Neural cell (in vitro differentiated cells): ENCODE data around the gene SYPL2. TPM values are rescaled to one million over a fixed set of nuclear protein-coding genes. Genes with fewer than 3 reads are reported as not detected.

Experiments used
- H2AFZ ChIP-seq: fragments of 200-600, 300-800 bp; sonication (generic), shearing (Covaris generic); 2 replicates; pipeline ENCODE4 v1.6.0; 2014; ENCODE audit warnings: low read depth, mild to moderate bottlenecking, antibody characterized with exemption, low read length, moderate library complexity
- H3F3A ChIP-seq: fragments of 200-600 bp; shearing (Covaris generic); 2 replicates; pipeline ENCODE4 v1.6.1; 2016; ENCODE audit warnings: mild to moderate bottlenecking, moderate library complexity, mixed read lengths, antibody characterized with exemption, low read length; ENCODE audit not compliant: insufficient read depth, poor library complexity, severe bottlenecking
- H3K27ac ChIP-seq: fragments of 200-600, 300-800 bp; sonication (generic), shearing (Covaris generic); 2 replicates; pipeline ENCODE4 v1.5.1; 2014; ENCODE audit warnings: mild to moderate bottlenecking, low read length, moderate library complexity
- H3K27me3 ChIP-seq: fragments of 300-800, 200-600 bp; sonication (generic), shearing (Covaris generic); 2 replicates; pipeline ENCODE4 v1.6.0; 2014; ENCODE audit warnings: mild to moderate bottlenecking, low read depth, low read length, moderate library complexity; ENCODE audit not compliant: insufficient read depth
- H3K36me3 ChIP-seq: fragments of 300-800, 200-600 bp; sonication (generic), shearing (Covaris generic); 2 replicates; pipeline ENCODE4 v1.5.1; 2014; ENCODE audit warnings: mild to moderate bottlenecking, antibody characterized with exemption, low read length, moderate library complexity; ENCODE audit not compliant: insufficient read depth
- H3K4me2 ChIP-seq: fragments of 300-800, 200-600 bp; sonication (generic), shearing (Covaris generic); 2 replicates; pipeline ENCODE4 v1.6.0; 2014; ENCODE audit warnings: mild to moderate bottlenecking, low read length
- H3K4me3 ChIP-seq: fragments of 300-800, 200-600 bp; sonication (generic), shearing (Covaris generic); 2 replicates; pipeline ENCODE4 v1.5.1; 2014; ENCODE audit warnings: mild to moderate bottlenecking, low read length, moderate library complexity
- H3K79me2 ChIP-seq: fragments of 200-600 bp; shearing (Covaris generic); replicated peaks from 2 replicates; pipeline ENCODE4 v1.6.0; 2014; ENCODE audit warnings: mild to moderate bottlenecking, low read length, moderate library complexity; ENCODE audit not compliant: insufficient read depth
- H3K9ac ChIP-seq: fragments of 300-800, 200-600 bp; sonication (generic), shearing (Covaris generic); 2 replicates; pipeline ENCODE4 v1.6.1; 2016; ENCODE audit warnings: mild to moderate bottlenecking, low read length, mixed read lengths
- H3K9me2 ChIP-seq: fragments of 200-600 bp; shearing (Covaris generic); 2 replicates; pipeline ENCODE4 v1.6.1; 2016; ENCODE audit warnings: mild to moderate bottlenecking, low read length, mixed read lengths; ENCODE audit not compliant: insufficient read depth
- H3K9me3 ChIP-seq: fragments of 200-600, 300-800 bp; sonication (generic), shearing (Covaris generic); 2 replicates; pipeline ENCODE4 v1.6.1; 2016; ENCODE audit warnings: mild to moderate bottlenecking, mixed run types, low read length, moderate library complexity, mixed read lengths
- H4K20me1 ChIP-seq: fragments of 200-600 bp; shearing (Covaris generic); 2 replicates; pipeline ENCODE4 v1.6.1; 2016; ENCODE audit warnings: mild to moderate bottlenecking, mixed run types; ENCODE audit not compliant: insufficient read depth
- CTCF ChIP-seq: fragments of 450-650 bp; IDR thresholded peaks from 2 replicates; pipeline ENCODE4 v1.5.1; 2014; ENCODE audit warnings: antibody characterized with exemption, mild to moderate bottlenecking, moderate library complexity; ENCODE audit not compliant: poor library complexity, severe bottlenecking
- EP300 ChIP-seq: fragments of 450-650 bp; conservative IDR thresholded peaks from 2 replicates; pipeline ENCODE4 v1.6.1; 2014; ENCODE audit warnings: antibody characterized with exemption, mild to moderate bottlenecking, moderate library complexity; ENCODE audit not compliant: poor library complexity, severe bottlenecking
- EZH2 ChIP-seq: fragments of 200-600, 300-800 bp; shearing (Covaris generic), sonication (generic); IDR thresholded peaks from 2 replicates; pipeline ENCODE4 v1.6.1; 2014; ENCODE audit warnings: antibody characterized with exemption, low read length, borderline replicate concordance, mild to moderate bottlenecking; ENCODE audit not compliant: insufficient read depth, poor library complexity, severe bottlenecking
- MXI1 ChIP-seq: fragments of 450-650 bp; conservative IDR thresholded peaks from 2 replicates; pipeline ENCODE4 v1.6.1; 2014; ENCODE audit warnings: antibody characterized with exemption, mild to moderate bottlenecking; ENCODE audit not compliant: poor library complexity, severe bottlenecking
- POLR2AphosphoS5 ChIP-seq: IDR thresholded peaks from 2 replicates; pipeline ENCODE4 v1.6.1; 2012
- RAD21 ChIP-seq: fragments of 450-650 bp; conservative IDR thresholded peaks from 2 replicates; pipeline ENCODE4 v1.6.1; 2014; ENCODE audit warnings: antibody characterized with exemption, mild to moderate bottlenecking, moderate library complexity
- REST ChIP-seq: IDR thresholded peaks from 2 replicates; pipeline ENCODE4 v1.6.1; 2012; ENCODE audit warnings: borderline replicate concordance
- SMC3 ChIP-seq: fragments of 450-650 bp; conservative IDR thresholded peaks from 2 replicates; pipeline ENCODE4 v1.6.1; 2014; ENCODE audit warnings: antibody characterized with exemption, mild to moderate bottlenecking, moderate library complexity; ENCODE audit not compliant: poor library complexity
- TAF1 ChIP-seq: IDR thresholded peaks from 2 replicates; pipeline ENCODE4 v1.6.1; 2012; ENCODE audit warnings: low read depth
- polyA minus RNA-seq: library from RNA; depleted of rRNA, polyadenylated mRNA; stranded (reverse); fragments of >200 nt; gene quantifications from 2 replicates; pipeline ENCODE4 v1.2.3, GENCODE V29; 2014
- polyA plus RNA-seq: library from polyadenylated mRNA; depleted of rRNA; stranded (reverse); fragments of >200 nt; gene quantifications from 2 replicates; pipeline ENCODE4 v1.2.3, GENCODE V29; 2014

Gene SYPL2
- polyA plus RNA-seq = not detected in 2 replicates
- not detected in 2 replicates for polyA minus RNA-seq

GRCh38 chr1:109466452-109467300 is at the start of gene SYPL2:
SYPL2 (plus strand) TSS chr1:109466546; CDS start chr1:109466844, 298 bp downstream.
- TF ChIP-seq EZH2 (peak; percentile 53), POLR2AphosphoS5 (no peak), EP300 (no peak), CTCF (no peak), REST (no peak), MXI1 (no peak), RAD21 (no peak), SMC3 (no peak)
- Histone ChIP-seq H3K27me3 (peaks cover 84% of the 10 kb centered on the region), H3K27ac (no peak within 1 kb of the TSS)

GRCh38 chr1:109423498-109423897 is 42.8 kb upstream of the SYPL2 start:
- no peak overlapping the region for H3K4me3 ChIP-seq
- no peaks in the 10 kb centered on the region for H3K9me3 ChIP-seq
- H3K79me2 ChIP-seq = peaks cover 20% of the 10 kb centered on the region
- H2AFZ ChIP-seq = no peak overlapping the region
- H3K36me3 ChIP-seq = no peaks in the 10 kb centered on the region
- H3K27ac ChIP-seq = no peak overlapping the region
- H4K20me1 ChIP-seq = no peaks in the 10 kb centered on the region
- no peaks in the 10 kb centered on the region for H3F3A ChIP-seq
- no peaks in the 10 kb centered on the region for H3K9me2 ChIP-seq
- H3K9ac ChIP-seq = no peak overlapping the region
- H3K27me3 ChIP-seq = no peaks in the 10 kb centered on the region
- TF ChIP-seq SMC3 (no peak), REST (no peak), RAD21 (no peak), CTCF (no peak), POLR2AphosphoS5 (no peak), EZH2 (no peak), EP300 (no peak), TAF1 (no peak)
- no peak overlapping the region for H3K4me2 ChIP-seq

More at GRCh38 chr1:109466452-109467300, at the start of gene SYPL2:
- Histone ChIP-seq H3K9me3 (no peaks in the 10 kb centered on the region), H3F3A (no peaks in the 10 kb centered on the region), H3K79me2 (no peaks in the 10 kb centered on the region), H3K4me3 (peak within 1 kb of the TSS; percentile 55), H3K9ac (no peak within 1 kb of the TSS), H3K36me3 (no peaks in the 10 kb centered on the region), H2AFZ (no peak within 1 kb of the TSS), H4K20me1 (no peaks in the 10 kb centered on the region), H3K4me2 (no peak within 1 kb of the TSS), H3K9me2 (no peaks in the 10 kb centered on the region)
